RCC 7860 (cell line): ENCODE results near the gene MUC5AC.
"Not testable (repeated sequence)": the region's sequence is repeated elsewhere in the genome, so short reads cannot be mapped to it uniquely, and the experiment has no call there.

Source experiments
- DNase-seq: peaks from one replicate; pipeline ENCODE4 v3.0.0-alpha.2; 2015; ENCODE audit warnings: low spot score
- FAIRE-seq: peaks from 2 replicates; lab custom pipeline; 2012; peaks lifted over from hg19 to GRCh38; lab: Jason Lieb, UNC

MUC5AC gene

DNA sequence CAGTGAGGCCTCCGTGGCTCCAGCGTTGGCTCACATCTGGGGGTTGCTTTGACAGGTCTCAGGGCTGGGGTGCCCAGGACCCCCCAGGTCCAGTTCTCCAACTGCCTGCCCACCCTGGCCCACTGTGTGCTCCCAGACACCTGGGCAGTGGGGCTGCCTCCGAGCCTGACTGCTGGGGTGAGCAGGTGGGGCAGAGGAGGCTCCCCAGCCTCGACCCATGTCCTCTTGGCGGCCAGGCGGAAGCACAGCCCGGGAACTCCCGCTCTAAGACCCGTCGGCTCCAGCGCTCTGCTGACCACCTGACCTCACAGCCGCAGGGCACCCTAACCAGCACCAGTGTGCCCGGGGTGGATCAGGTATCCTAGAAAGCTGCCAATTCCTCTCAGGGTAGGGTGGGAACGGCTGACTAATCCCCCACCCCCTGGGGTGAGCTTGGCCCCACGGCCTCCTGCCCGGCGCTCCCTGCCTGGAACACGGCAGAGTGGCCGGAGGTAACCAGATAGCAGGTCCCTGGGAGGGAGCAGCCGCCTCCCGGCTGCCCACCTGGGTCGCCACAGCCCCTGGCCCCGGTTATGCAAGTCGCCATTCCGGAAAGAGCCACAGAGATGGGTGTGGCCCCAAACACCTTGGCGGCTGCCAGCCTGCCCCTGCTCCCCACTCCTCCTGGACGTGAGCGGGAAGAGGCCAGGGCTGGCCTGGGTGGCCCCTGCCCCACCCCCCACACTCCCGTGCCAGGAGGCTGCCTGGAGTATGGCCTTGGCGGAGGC is 45.9 kb downstream of the MUC5AC start:
- DNase-seq (no peak), FAIRE-seq (no peak)

- DNase-seq (no peak), FAIRE-seq (no peak)
Observed at GRCh38 chr11:1204381-1205101, 46.8 kb downstream of the MUC5AC start.

DNA sequence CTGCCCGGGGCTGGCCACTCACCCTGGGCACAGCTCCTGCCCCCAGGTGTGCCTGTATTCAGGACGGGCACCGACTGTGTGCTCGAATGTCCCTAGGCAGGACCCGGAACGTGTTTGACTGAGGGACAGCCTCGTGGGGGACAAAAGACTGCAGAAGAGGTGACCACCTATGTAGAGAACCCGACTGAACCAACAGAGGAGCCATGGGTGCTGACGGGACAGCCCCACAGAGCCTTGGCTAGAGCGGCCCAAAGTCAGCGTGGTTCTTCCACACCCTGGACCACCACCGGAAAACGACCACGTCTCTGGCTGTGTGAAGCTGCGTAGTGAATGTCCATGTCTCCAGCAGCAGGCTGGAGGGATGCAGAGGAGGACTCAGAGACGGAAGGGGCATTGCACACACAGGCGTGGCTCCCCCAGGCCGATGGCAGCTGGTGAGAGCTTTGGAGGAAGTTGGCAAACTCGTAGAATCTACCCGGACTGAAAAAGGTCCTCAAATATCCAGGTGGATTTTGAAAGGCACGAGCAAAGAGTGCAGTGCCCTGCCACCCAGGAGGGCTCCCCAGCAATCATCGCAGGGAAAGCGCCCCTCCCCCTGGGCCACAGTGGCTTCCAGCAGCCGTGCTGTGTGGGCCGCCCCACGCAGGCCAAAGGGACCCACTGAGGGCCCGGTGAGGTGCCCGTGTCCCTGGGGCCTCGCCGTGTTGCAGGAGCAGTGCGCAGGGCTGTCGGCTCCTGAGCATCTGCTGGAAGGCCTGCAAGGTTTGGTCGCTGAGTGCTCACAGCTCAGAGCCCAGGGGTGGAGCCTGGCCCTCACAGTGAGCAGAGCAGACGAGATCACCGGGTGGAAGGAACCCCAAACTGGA is 47.6 kb downstream of the MUC5AC start:
- DNase-seq (no peak), FAIRE-seq (no peak)

DNA sequence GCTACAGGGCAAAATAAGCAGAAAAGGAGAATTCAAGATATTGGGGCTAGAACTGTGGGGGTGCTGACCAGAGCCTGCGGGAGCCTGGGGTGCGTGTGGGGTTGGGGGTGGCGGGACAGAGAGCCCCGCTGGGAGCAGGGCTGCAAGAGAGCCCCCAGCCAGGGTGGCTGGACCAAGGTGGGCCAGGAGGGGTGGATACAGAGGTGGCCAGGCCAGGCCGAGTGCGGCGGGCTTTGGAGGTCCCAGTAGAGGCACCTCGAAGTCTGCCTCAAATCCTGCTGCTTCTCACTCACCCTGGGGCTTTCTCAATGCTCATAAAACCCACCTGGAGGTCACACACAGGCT is 48.2 kb downstream of the MUC5AC start:
- FAIRE-seq = no peak
- DNase-seq = no peak

GRCh38 chr11:1206391-1207271 is 48.9 kb downstream of the MUC5AC start:
- FAIRE-seq (no peak), DNase-seq (no peak)

DNA sequence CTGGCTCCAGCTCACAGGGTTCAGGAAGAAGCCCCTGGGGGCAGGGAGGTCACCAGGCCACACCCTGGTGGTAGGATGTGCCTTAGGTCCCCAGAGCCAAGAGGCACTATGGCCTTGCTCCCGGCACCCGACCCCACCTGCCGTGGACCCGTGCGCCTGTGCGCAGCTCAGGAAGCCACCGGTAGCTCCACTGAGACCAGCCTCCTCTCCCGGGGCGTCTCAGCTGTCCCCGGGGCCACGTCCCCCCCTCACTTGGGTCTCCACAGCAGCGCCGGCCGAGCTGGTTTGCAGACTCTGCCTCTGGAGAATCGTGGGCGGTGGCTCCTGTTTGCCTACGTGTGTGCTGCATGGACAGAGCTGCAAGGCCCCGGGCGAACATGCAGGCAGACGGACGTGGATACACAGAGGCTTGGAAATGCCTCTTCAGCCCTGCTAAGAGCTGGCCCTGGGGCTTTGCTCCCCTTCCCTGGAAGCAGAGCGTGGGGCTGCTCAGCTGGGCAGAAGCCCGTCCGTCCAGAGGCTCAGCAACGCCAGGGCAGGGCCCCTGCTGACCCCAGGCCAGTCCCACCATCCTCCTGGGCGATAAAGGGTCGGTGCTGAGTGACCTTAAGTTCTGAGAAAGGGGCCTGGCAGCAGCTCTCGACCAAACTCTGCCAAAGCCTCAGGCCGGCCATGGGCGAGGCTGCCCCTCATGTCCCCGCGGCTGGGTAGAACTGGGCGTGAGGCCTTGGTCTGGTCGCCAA is 49.8 kb downstream of the MUC5AC start:
- FAIRE-seq = no peak
- DNase-seq = no peak

DNA sequence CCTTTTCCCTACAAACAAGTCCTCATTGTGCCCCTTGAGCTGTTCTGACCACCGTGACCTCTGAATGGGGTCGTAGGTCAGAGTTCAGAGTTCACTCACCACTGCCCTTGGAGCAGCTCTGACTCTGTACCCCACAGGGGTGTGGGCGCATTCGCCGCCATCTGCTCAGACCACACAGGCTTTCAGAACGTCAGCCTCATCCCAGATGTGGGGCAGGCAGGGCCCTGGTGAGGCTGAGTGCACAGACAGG is 50.3 kb downstream of the MUC5AC start:
- no peak for DNase-seq
- no peak for FAIRE-seq

- no peak for DNase-seq
- no peak for FAIRE-seq
Observed at GRCh38 chr11:1208394-1209261, 50.9 kb downstream of the MUC5AC start.

GRCh38 chr11:1209371-1210057 is 51.8 kb downstream of the MUC5AC start:
- no peak for DNase-seq
- FAIRE-seq = no peak

DNA sequence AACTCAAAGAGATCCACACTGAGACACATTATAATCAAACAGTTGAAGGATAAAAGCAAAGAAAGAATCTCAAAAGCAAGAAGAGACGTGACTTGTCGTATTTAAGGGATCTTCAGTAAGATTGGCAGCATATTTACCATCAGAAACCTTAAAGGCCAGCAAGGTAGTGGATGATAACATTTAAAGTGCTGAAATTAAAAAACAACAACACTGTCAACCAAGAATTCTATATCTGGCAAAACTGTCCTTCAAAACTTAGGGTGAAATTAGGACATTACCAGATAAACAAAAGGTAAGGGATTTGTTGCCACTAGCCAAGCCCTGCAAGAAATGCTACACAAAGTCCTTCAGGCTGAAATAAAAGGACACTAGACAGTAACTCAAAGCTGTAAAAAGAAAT is 54.1 kb downstream of the MUC5AC start:
- DNase-seq (no peak), FAIRE-seq (no peak)

GRCh38 chr11:1215826-1216225 is 58.1 kb downstream of the MUC5AC start:
- FAIRE-seq = not testable (repeated sequence)

GRCh38 chr11:1217151-1217550 is 59.4 kb downstream of the MUC5AC start:
- DNase-seq = no peak
- no peak for FAIRE-seq

More at GRCh38 chr11:1215826-1216225, 58.1 kb downstream of the MUC5AC start:
- not testable (repeated sequence) for DNase-seq

DNA sequence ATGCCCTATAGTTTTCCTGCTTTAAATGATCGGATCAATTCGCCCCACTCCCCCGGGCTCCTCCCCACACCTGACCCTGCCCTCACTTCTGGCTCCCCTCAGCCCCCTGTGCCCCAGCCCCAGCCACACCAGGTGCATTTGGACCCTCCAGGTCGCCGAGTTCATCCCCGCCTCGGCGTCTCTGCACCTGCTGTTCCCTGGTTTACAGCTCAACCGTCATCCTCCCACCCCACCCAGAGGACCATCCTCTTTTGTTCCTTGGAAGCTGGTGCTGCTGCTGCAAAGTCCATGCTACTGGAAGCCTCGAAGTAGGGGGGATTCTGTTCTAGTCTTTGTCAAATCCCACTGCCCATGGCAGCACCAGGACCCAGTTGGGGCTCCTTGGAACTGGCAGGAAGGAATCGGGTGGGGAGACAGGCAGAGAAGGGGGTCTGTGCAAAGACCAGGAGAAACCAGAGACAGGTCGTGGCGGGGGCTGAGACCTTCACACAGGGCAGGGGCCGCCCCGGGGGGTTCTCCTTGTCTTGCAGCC is 60.6 kb downstream of the MUC5AC start:
- FAIRE-seq (no peak), DNase-seq (no peak)

- FAIRE-seq = no peak
Observed at GRCh38 chr11:1218788-1219445, 61.2 kb downstream of the MUC5AC start.

GRCh38 chr11:1219446-1219833 is 61.7 kb downstream of the MUC5AC start:
- DNase-seq = no peak
- no peak for FAIRE-seq

More at GRCh38 chr11:1218788-1219445, 61.2 kb downstream of the MUC5AC start:
- DNase-seq = no peak

DNA sequence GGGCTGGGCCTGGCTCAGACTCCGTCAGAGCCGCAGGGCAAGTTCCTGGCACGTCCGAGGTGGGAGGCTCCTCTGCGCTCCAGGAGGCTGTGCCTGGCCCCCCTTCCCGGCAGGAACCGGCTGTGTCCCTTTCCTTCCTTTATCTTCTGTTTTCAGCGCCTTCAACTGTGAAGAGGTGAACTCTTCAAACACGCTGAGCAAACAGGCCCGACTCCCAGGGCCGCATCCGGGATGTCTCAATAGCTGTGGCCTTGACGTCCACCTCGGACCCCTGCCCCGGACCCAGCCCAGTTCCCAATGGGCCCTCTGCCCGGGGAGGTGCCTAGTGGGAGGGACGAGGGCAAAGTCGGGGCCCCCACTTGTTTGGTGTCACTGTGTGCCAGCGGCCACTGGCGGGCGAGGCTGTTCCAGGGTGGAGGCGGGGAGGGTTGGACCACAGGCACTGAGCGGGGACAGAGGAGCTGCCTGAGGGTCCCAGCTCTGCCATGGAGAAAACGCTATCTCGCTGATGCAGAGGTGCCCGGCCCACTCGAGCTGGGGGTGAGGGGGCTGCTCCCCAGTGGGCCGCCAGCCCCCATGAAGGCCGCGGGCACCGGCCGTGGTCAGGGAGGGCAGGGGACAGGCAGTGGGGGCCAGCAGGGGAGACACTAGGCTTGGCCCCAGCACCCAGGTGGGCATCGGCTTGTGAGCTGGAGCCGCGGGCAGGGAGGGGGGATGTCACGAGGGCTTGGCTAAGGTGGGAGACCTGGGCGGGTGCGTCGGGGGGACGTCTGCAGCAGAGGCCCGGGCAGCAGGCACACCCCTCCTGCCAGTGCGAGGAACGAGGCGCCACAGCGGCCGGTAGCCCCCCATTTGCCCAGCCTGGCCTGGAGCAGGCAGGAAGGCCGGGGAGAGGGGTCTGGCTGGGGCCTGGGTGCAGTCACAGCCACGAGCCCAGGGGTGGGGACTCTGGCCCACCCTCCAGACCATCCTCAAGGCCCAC is 62.4 kb downstream of the MUC5AC start:
- FAIRE-seq = no peak
- no peak for DNase-seq
